A673 (cell line): ENCODE results near the gene MASP2. TPM values are rescaled to one million over a fixed set of nuclear protein-coding genes. Genes with fewer than 3 reads are reported as not detected.
A peak's percentile ranks its signal among the peaks of the same experiment; 100 is the strongest.

ENCODE experiments used
- BruUV-seq: library from RNA; stranded (reverse); fragments of 400-500 nt; replicated peaks from 2 replicates; lab custom pipeline; 2021; lab: Mats Ljungman, UMichigan
- CTCF ChIA-PET: fragments of 300-600 bp; sonication (Branson Sonifier 250); formaldehyde crosslinking; loops from one replicate; lab custom pipeline; 2022; ENCODE audit warnings: antibody characterized with exemption; lab: Charles Lee
- POLR2A ChIA-PET: fragments of 300-600 bp; sonication (Branson Sonifier 250); formaldehyde crosslinking; loops from one replicate; lab custom pipeline; 2022; ENCODE audit warnings: antibody characterized with exemption; ENCODE audit not compliant: low non-redundant PET; lab: Charles Lee
- DNase-seq: peaks from one replicate; pipeline ENCODE4 v3.0.0-alpha.2; 2015; ENCODE audit warnings: low spot score
- H3K27ac ChIP-seq: fragments of 200-600 bp; sonication (generic); 2 replicates; pipeline ENCODE4 v1.5.1; 2016; ENCODE audit warnings: mixed run types, low read depth, mild to moderate bottlenecking, mixed read lengths, antibody characterized with exemption, low read length; ENCODE audit not compliant: poor library complexity, severe bottlenecking
- H3K27me3 ChIP-seq: fragments of 200-600 bp; sonication (generic); replicated peaks from 2 replicates; pipeline ENCODE4 v1.6.1; 2017; ENCODE audit warnings: mixed run types, low read depth, mild to moderate bottlenecking, mixed read lengths, antibody characterized with exemption, low read length; ENCODE audit not compliant: insufficient read depth, poor library complexity
- H3K36me3 ChIP-seq: fragments of 200-600 bp; sonication (generic); 2 replicates; pipeline ENCODE4 v1.6.1; 2016; ENCODE audit warnings: mixed run types, mild to moderate bottlenecking, mixed read lengths, antibody characterized with exemption, low read length; ENCODE audit not compliant: insufficient read depth, poor library complexity, severe bottlenecking
- H3K4me1 ChIP-seq: fragments of 200-600 bp; sonication (generic); 2 replicates; pipeline ENCODE4 v1.6.1; 2017; ENCODE audit warnings: mixed run types, mild to moderate bottlenecking, mixed read lengths, antibody characterized with exemption, low read length; ENCODE audit not compliant: insufficient read depth, poor library complexity, severe bottlenecking
- H3K4me3 ChIP-seq: fragments of 200-600 bp; sonication (generic); 2 replicates; pipeline ENCODE4 v1.5.1; 2016; ENCODE audit warnings: low read depth, mixed run types, mild to moderate bottlenecking, mixed read lengths, low read length; ENCODE audit not compliant: poor library complexity, severe bottlenecking
- H3K9me3 ChIP-seq: fragments of 200-600 bp; sonication (generic); 2 replicates; pipeline ENCODE4 v1.6.1; 2016; ENCODE audit warnings: mixed run types, low read depth, mild to moderate bottlenecking, mixed read lengths, antibody characterized with exemption, low read length; ENCODE audit not compliant: poor library complexity, severe bottlenecking
- EZH2 ChIP-seq: fragments of 200-600 bp; sonication (generic); IDR thresholded peaks from 2 replicates; pipeline ENCODE4 v1.6.1; 2017; ENCODE audit warnings: borderline replicate concordance, low read depth, mild to moderate bottlenecking, mixed read lengths, antibody characterized with exemption, low read length; ENCODE audit not compliant: poor library complexity, severe bottlenecking
- intact Hi-C: fragments of 100-400 bp; cut with micrococcal nuclease; formaldehyde crosslinking; loops from one replicate; pipeline ENCODE4 v1.10.0; 2022; ENCODE audit not compliant: unreplicated experiment
- total RNA-seq: library from RNA; stranded (reverse); gene quantifications from 2 replicates; pipeline ENCODE4 v1.2.3, GENCODE V29; 2021
- TF ChIP-seq, protein P1 (sequence below): fragments of 300-800, 200-600 bp; sonication (generic); conservative IDR thresholded peaks from 2 replicates; pipeline ENCODE4 v1.5.1; 2017; ENCODE audit warnings: low read depth, mild to moderate bottlenecking, antibody characterized with exemption, low read length, moderate library complexity, mixed read lengths

The MASP2 gene
- total RNA-seq, 1 experiment from 2014 or later = 0.69 TPM

DNA sequence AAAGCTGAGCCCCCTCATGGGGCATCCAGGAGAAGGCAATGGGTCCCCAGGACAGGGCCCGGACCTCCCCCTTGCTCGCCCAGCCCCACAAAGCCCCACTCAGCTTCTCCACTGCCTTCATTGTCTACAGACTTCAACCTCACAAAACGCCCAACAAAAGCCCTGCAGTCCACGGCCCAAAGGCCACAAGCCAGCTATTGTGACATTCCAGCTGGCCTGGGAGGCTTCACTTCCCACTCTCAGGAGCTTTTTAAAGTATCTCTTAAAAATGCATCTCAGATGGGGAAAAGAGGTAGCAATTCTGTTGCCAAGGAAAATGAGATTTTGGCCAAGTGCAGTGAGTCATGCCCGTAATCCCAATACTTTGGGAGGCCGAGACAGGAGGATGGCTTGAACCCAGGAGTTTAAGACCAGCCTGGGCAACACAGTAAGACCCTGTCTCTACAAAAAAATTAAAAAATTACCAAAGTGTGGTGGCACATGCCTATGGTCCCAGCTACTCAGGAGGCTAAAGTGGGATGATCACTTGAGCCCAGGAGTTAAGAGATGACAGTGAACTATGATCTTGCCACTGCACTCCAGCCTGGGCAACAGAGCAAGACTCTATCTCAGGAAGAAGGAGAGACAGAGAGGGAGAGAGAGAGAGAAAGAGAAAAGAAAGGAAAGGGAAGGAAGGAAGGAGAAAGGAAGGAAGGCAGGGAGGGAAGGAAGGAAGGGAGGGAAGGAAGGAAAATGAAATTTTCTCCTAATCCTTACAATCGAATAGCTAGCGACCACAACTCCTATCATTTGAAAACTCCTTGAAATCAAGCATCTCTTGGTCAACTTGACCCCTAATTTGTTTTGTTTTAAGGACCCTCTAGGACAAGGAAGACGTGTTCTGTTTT lies 66.0 kb downstream of the MASP2 start:
- no TSS peak for BruUV-seq
- no peak for TF ChIP-seq EZH2
- TF ChIP-seq, protein P1, sequence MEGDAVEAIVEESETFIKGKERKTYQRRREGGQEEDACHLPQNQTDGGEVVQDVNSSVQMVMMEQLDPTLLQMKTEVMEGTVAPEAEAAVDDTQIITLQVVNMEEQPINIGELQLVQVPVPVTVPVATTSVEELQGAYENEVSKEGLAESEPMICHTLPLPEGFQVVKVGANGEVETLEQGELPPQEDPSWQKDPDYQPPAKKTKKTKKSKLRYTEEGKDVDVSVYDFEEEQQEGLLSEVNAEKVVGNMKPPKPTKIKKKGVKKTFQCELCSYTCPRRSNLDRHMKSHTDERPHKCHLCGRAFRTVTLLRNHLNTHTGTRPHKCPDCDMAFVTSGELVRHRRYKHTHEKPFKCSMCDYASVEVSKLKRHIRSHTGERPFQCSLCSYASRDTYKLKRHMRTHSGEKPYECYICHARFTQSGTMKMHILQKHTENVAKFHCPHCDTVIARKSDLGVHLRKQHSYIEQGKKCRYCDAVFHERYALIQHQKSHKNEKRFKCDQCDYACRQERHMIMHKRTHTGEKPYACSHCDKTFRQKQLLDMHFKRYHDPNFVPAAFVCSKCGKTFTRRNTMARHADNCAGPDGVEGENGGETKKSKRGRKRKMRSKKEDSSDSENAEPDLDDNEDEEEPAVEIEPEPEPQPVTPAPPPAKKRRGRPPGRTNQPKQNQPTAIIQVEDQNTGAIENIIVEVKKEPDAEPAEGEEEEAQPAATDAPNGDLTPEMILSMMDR = no peak
- H3K27me3 ChIP-seq = no peaks in the 10 kb centered on the region
- DNase-seq = no peak
- ChIA-PET POLR2A (no interaction called here), CTCF (no interaction called here)
- no peak overlapping the region for H3K4me3 ChIP-seq
- intact Hi-C loops = no loop called here
- peaks cover 5% of the 10 kb centered on the region for H3K4me1 ChIP-seq
- H3K36me3 ChIP-seq = no peaks in the 10 kb centered on the region
- H3K27ac ChIP-seq = no peak overlapping the region
- H3K9me3 ChIP-seq = no peaks in the 10 kb centered on the region

DNA sequence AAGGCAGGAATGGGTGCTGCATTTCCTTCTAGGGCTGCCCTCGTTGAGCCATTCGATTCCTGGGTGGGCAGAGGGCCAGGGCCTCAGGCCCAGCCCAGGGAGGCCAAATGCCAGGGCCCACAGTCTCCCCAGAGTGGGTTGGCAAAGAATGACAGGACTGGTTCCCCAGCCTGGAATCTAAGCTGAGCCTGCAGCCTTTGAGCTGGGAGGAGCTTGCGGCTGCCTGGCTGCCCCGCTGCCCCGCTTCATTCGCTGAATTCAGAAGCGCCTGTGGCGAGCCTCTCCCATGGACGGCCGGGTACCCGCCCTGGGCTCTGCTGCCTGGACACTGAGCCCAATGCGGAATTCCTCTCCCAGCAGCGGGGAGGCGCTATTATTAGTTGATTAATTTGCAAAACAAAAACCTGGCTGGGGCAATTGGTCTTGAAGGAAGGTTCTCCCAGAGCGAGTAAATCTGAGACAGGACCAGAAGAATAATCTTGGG lies 66.9 kb downstream of the MASP2 start:
- TF ChIP-seq, protein P1 = 0 out of 2 replicates have a peak, but pooled peaks have one; percentile 11
- TF ChIP-seq EZH2 = no peak
- POLR2A ChIA-PET = no interaction called here
- CTCF ChIA-PET = no interaction called here
- H3K27me3 ChIP-seq = no peaks in the 10 kb centered on the region
- H3K36me3 ChIP-seq = no peaks in the 10 kb centered on the region
- peaks cover 14% of the 10 kb centered on the region for H3K4me1 ChIP-seq
- H3K4me3 ChIP-seq = no peak overlapping the region
- H3K27ac ChIP-seq = no peak overlapping the region
- DNase-seq = no peak
- H3K9me3 ChIP-seq = no peaks in the 10 kb centered on the region
- BruUV-seq = no TSS peak
- intact Hi-C loops = no loop called here

DNA sequence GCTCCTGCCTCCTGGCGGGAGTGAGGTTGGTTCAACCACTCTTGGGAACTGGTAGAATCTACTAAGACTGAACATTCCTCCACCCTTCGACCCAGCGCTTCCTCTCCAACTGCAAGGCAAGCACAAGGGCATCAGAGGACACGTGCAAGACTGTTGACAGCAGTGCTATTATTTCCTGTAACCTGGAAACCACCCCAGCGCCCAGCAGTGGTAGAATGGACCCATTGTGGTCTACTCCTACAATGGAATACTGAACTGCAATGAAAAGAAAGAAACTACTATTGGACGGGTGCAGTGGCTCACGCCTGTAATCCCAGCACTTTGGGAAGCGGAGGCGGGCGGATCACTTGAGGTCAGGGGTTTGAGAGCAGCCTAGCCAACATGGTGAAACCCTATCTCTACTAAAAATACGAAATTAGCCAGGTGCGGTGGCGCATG lies 67.5 kb downstream of the MASP2 start:
- intact Hi-C loops = no loop called here

More for the DNA sequence above, 67.5 kb downstream of the MASP2 start:
- H3K4me1 ChIP-seq = peaks cover 14% of the 10 kb centered on the region
- no TSS peak for BruUV-seq
- no peaks in the 10 kb centered on the region for H3K27me3 ChIP-seq
- TF ChIP-seq EZH2 = no peak
- TF ChIP-seq, protein P1 = no peak
- DNase-seq = no peak
- H3K9me3 ChIP-seq = no peaks in the 10 kb centered on the region
- H3K27ac ChIP-seq = no peak overlapping the region
- H3K4me3 ChIP-seq = no peak overlapping the region
- ChIA-PET CTCF (no interaction called here), POLR2A (no interaction called here)
- no peaks in the 10 kb centered on the region for H3K36me3 ChIP-seq
